ENCODE measurements around the gene MAGI2.

The MAGI2 gene

DNA sequence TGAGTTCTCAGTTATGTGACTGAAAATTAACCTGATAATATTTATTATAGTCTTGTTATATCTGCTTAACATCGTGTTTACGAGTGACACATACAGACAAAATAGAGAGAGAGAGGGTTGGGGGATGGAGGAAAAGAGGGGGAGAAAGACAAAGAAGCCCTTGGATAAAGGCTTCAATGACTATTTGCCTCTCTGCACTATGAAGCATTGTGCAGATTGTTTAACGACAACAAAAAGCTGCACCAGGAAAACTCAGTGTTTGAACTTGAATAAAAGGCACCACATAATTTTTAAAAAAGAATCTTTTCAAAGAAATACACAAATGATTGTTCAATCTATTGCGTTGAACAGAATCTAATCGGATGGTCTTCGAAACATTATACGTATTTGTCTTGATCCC lies 27.8 kb downstream of the MAGI2 start:
- H3K4me1 Mint-ChIP-seq (ENCODE audit: low read depth in 2 of 2), result no peaks in the 10 kb centered on the region
- H3K36me3 Mint-ChIP-seq (ENCODE audit: insufficient read depth), result no peaks in the 10 kb centered on the region
- H3K27me3 Mint-ChIP-seq, result no peaks in the 10 kb centered on the region
- no peak overlapping the region for H3K27ac Mint-ChIP-seq
- no peak overlapping the region for H3K4me3 Mint-ChIP-seq
- H3K9me3 Mint-ChIP-seq, result peaks cover 5 to 7% of the 10 kb centered on the region in 2 donors
- no peak for ATAC-seq (replicated peaks)
- no peak for DNase-seq

DNA sequence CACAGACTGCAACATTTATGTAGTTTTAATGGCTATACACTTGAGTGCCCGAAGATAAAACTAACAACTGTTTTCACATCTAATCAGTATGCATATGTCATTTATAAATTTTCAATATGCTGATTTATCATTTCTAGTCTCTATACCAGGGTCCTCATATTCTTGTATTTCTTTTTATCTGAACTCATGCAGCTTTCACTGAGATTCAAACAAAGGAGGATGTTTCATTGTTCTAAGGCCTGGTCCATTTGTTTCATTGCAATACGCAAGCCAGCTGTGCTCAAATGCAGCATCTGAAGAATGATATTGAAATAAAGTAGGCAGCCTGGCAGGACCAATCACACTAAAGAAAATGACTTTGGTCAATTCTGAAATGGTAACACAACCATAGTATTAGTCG lies 31.7 kb downstream of the MAGI2 start:
- no peak for DNase-seq
- H3K9me3 Mint-ChIP-seq, result peaks cover 0 to 2% of the 10 kb centered on the region in 2 donors
- H3K36me3 Mint-ChIP-seq (ENCODE audit: insufficient read depth), result no peaks in the 10 kb centered on the region
- no peak overlapping the region for H3K27ac Mint-ChIP-seq
- H3K4me3 Mint-ChIP-seq, result no peak overlapping the region
- ATAC-seq (replicated peaks), result no peak
- H3K27me3 Mint-ChIP-seq, result no peaks in the 10 kb centered on the region
- no peaks in the 10 kb centered on the region for H3K4me1 Mint-ChIP-seq (ENCODE audit: low read depth in 2 of 2)

DNA sequence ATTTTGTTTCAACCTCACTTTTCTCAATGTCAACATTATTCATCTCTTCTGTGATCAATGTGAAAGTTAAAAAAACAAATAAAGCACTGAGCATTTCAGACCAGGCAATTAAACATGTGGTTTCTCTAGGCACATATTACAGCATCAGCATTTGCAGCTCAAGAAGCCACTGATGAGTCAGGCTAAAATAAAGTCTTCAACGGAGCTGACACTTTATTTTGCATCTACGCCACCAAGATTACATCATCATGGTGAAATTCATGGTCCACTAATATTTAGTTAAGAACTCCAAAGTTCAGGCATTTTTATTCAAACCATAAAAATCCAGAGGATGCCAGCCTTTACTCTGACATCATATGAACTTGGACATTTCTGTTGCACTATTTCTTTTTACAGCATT lies 33.0 kb downstream of the MAGI2 start:
- Mint-ChIP-seq H3K36me3 (ENCODE audit: insufficient read depth) (no peaks in the 10 kb centered on the region), H3K27me3 (no peaks in the 10 kb centered on the region), H3K9me3 (peaks cover 0 to 5% of the 10 kb centered on the region in 2 donors), H3K4me1 (ENCODE audit: low read depth in 2 of 2) (no peaks in the 10 kb centered on the region), H3K4me3 (no peak overlapping the region), H3K27ac (no peak overlapping the region)
- DNase-seq (no peak), ATAC-seq (replicated peaks) (no peak)

DNA sequence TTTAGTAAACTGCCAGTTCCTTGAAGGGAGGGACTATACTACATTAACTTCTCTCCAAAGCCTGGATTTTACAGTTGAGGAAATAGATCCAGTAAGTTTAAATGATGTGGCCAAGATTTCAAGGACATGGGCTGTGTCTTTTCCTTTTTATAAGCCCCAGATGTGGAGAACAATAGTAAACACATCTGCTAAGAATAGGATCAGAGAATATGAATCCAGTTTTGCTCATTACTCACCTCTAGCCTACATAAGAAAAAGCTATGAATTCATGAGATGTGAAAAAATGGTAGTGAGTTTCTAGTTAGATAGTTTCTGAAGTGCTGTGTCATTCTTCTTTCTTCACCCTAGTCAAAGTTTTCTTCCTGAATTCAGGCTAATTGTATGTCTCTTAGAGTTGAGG lies 38.6 kb downstream of the MAGI2 start:
- no peaks in the 10 kb centered on the region for H3K36me3 Mint-ChIP-seq (ENCODE audit: insufficient read depth)
- H3K27me3 Mint-ChIP-seq, result no peaks in the 10 kb centered on the region
- no peak overlapping the region for H3K27ac Mint-ChIP-seq
- H3K4me1 Mint-ChIP-seq (ENCODE audit: low read depth in 2 of 2), result no peaks in the 10 kb centered on the region
- DNase-seq, result no peak
- no peak for ATAC-seq (replicated peaks)
- peaks cover 0 to 9% of the 10 kb centered on the region in 2 donors for H3K9me3 Mint-ChIP-seq
- H3K4me3 Mint-ChIP-seq, result no peak overlapping the region

DNA sequence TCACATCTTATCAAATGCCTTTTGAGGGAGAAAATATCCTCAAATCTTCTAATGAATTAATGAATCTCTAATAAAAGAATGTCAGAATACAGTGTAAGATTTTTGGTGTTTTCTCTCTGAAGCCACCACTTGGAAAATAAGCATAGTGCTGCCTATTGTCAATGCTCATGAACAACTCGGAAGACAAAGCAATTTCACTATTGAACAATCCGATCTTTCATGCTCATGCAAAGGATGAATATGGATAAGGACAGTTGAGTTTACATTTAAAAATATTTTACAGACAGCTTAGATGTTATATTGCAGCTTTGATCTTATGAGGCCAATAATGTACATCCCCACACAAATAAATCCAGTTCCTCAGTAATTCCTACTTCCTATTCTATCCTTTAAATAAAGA lies 40.6 kb downstream of the MAGI2 start:
- H3K27me3 Mint-ChIP-seq, result no peaks in the 10 kb centered on the region
- ATAC-seq (replicated peaks) (no peak), DNase-seq (no peak)
- no peak overlapping the region for H3K27ac Mint-ChIP-seq
- H3K4me3 Mint-ChIP-seq, result no peak overlapping the region
- H3K4me1 Mint-ChIP-seq (ENCODE audit: low read depth in 2 of 2), result no peaks in the 10 kb centered on the region
- no peaks in the 10 kb centered on the region for H3K36me3 Mint-ChIP-seq (ENCODE audit: insufficient read depth)
- peaks cover 0 to 11% of the 10 kb centered on the region in 2 donors for H3K9me3 Mint-ChIP-seq

DNA sequence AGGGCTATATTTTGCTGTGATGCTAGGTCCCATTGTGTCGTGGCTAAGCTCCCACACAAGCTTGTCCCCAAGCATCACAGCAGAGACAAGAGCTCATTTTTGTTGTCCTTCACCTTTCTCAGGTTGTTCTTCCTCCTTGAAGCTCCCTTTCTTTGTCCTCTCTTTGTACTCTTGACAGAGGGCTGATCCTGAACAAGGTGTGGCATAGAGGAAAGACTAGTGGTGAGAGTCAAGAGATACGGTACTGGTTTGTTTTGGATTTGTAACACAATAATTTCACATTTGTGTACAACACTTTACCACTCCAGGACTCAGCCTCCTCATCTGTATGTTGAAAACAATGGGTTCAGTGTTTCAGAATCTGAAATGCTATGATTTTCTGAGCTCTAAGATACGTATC lies 41.0 kb downstream of the MAGI2 start:
- no peaks in the 10 kb centered on the region for H3K36me3 Mint-ChIP-seq (ENCODE audit: insufficient read depth)
- no peaks in the 10 kb centered on the region for H3K4me1 Mint-ChIP-seq (ENCODE audit: low read depth in 2 of 2)
- no peak overlapping the region for H3K4me3 Mint-ChIP-seq
- H3K27me3 Mint-ChIP-seq, result no peaks in the 10 kb centered on the region
- no peak for ATAC-seq (replicated peaks)
- no peak for DNase-seq
- peaks cover 0 to 11% of the 10 kb centered on the region in 2 donors for H3K9me3 Mint-ChIP-seq
- H3K27ac Mint-ChIP-seq, result no peak overlapping the region

DNA sequence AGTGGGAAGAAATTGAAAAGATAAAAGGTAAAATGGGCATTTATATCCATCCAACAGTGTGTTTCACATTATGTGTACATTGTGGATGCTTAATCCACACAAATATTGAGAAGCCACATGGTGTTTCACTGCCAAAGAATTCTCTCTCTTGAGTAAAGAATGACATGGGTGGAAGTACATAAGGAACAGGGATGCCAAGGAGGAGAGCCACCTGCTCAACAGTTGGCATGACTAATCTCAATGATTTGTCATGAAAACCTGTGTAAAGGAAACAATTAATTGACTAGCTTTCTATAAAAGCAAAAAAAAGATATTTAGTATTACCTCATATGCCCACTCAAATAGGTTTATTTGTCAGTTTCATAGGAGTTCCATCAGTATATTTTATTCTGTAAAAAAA lies 43.1 kb downstream of the MAGI2 start:
- ATAC-seq (replicated peaks) (no peak), DNase-seq (no peak)
- Mint-ChIP-seq H3K9me3 (peaks cover 0 to 6% of the 10 kb centered on the region in 2 donors), H3K36me3 (ENCODE audit: insufficient read depth) (no peaks in the 10 kb centered on the region), H3K4me1 (ENCODE audit: low read depth in 2 of 2) (no peaks in the 10 kb centered on the region), H3K27me3 (no peaks in the 10 kb centered on the region), H3K27ac (no peak overlapping the region), H3K4me3 (no peak overlapping the region)

DNA sequence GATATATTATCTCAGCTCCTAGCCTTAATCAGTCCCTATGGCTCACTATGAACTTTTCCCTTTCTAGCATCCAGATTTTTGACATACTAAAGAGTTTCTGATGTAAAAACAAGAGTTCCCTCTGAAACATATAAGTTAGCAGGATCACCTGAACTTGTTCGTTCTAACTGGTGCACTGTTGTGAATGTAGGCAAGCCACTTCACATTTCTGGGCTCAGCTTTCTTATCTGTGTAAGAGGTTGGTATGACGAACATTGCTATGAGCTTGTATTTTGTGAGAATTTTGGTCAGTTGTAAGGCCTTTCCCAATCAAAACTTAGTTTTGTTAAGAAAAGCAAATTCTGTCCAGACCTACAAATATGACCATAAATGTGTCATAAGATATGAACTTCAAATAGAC lies 46.1 kb downstream of the MAGI2 start:
- Mint-ChIP-seq H3K36me3 (ENCODE audit: insufficient read depth) (no peaks in the 10 kb centered on the region), H3K4me3 (no peak overlapping the region), H3K27ac (no peak overlapping the region), H3K27me3 (no peaks in the 10 kb centered on the region), H3K9me3 (peaks cover 0 to 1% of the 10 kb centered on the region in 2 donors), H3K4me1 (ENCODE audit: low read depth in 2 of 2) (no peaks in the 10 kb centered on the region)
- DNase-seq, result no peak
- no peak for ATAC-seq (replicated peaks)

DNA sequence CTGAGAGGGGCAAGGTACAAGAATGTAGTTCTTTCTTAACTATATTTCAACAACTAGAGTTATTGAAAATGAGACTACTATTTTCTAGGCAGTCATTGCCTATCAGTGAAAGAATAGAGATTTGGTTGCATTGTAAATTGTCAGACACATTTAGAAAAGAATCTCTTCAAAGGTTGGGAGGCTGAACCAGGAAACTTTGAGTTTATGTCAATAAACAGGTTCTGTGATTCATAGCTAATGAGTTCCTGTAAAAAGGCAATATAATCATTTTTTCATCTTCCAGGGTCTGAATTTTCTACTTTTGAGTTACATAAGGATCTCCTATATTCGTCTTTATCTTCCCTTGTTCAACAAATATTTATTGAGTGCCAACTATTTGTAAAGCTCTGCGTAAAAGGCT lies 47.1 kb downstream of the MAGI2 start:
- peaks cover 0 to 1% of the 10 kb centered on the region in 2 donors for H3K9me3 Mint-ChIP-seq
- no peaks in the 10 kb centered on the region for H3K4me1 Mint-ChIP-seq (ENCODE audit: low read depth in 2 of 2)
- H3K4me3 Mint-ChIP-seq, result no peak overlapping the region
- H3K27me3 Mint-ChIP-seq, result no peaks in the 10 kb centered on the region
- no peaks in the 10 kb centered on the region for H3K36me3 Mint-ChIP-seq (ENCODE audit: insufficient read depth)
- DNase-seq, result no peak
- no peak overlapping the region for H3K27ac Mint-ChIP-seq
- ATAC-seq (replicated peaks), result no peak

DNA sequence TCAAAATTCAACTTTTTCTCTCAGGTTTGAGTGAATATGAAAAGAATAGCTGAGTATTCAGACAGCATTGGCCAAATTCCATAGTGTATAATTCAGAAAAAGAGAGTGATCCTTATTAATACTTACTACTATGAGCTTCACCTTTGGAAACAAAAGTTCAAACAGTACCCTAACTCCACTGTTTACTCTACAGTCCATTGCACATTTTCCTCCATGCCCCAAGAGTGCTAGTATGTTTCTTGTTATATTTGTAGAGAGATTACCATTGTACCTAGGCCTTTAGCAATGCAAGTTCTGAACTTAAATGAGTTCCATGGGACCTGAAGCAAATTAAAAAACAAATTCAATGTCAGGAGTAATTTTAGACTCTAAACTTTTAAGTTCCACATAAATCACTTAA lies 48.1 kb downstream of the MAGI2 start:
- no peak for DNase-seq
- Mint-ChIP-seq H3K4me1 (ENCODE audit: low read depth in 2 of 2) (no peaks in the 10 kb centered on the region), H3K4me3 (no peak overlapping the region), H3K27ac (no peak overlapping the region), H3K9me3 (peaks cover 0 to 1% of the 10 kb centered on the region in 2 donors), H3K27me3 (no peaks in the 10 kb centered on the region), H3K36me3 (ENCODE audit: insufficient read depth) (no peaks in the 10 kb centered on the region)
- ATAC-seq (replicated peaks), result no peak

DNA sequence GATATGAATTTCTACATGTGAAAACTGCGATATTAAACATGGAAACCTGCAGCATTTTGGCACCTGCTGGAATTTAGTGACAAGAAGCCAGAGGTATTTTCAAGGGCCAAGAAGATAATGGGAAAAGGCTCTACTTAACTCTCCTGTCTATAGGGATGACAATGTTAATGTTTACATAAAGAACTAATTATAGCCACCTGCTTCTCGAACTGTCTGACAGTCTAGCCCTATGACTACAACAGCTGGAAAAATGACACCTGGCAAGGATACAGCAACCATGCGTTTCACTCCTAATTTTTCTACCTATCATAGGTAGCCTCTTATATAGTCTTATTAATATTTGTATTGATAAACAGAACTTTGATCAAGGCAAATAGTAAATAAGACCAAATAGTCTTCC lies 49.6 kb downstream of the MAGI2 start:
- H3K36me3 Mint-ChIP-seq (ENCODE audit: insufficient read depth), result no peaks in the 10 kb centered on the region
- DNase-seq, result no peak
- ATAC-seq (replicated peaks), result no peak

DNA sequence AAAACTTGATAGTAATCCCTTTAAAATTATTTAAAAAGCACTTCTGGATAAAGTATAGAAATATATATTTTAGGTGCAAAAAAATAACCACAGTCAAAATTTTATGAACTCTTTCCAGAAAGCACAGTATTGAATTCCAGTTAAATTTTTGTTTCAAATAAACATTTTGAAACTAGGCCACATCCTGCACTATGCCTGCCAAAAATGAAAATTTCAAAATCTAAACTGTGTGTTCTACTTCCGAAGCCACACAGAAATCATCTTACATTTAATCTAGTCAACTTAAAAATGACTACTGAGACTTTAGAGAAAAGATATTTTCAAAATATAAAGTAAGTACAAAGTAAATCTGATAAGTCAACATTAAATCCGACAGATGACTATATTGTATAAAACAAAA lies 50.0 kb downstream of the MAGI2 start:
- no peaks in the 10 kb centered on the region for H3K36me3 Mint-ChIP-seq (ENCODE audit: insufficient read depth)
- H3K27ac Mint-ChIP-seq, result no peak overlapping the region
- DNase-seq (no peak), ATAC-seq (replicated peaks) (no peak)
- no peak overlapping the region for H3K4me3 Mint-ChIP-seq
- no peaks in the 10 kb centered on the region for H3K4me1 Mint-ChIP-seq (ENCODE audit: low read depth in 2 of 2)
- H3K27me3 Mint-ChIP-seq, result no peaks in the 10 kb centered on the region
- peaks cover 0 to under 1% of the 10 kb centered on the region in 2 donors for H3K9me3 Mint-ChIP-seq

More for the DNA sequence above, 49.6 kb downstream of the MAGI2 start:
- Mint-ChIP-seq H3K4me3 (no peak overlapping the region), H3K4me1 (ENCODE audit: low read depth in 2 of 2) (no peaks in the 10 kb centered on the region), H3K27ac (no peak overlapping the region), H3K9me3 (peaks cover 0 to 1% of the 10 kb centered on the region in 2 donors), H3K27me3 (no peaks in the 10 kb centered on the region)

DNA sequence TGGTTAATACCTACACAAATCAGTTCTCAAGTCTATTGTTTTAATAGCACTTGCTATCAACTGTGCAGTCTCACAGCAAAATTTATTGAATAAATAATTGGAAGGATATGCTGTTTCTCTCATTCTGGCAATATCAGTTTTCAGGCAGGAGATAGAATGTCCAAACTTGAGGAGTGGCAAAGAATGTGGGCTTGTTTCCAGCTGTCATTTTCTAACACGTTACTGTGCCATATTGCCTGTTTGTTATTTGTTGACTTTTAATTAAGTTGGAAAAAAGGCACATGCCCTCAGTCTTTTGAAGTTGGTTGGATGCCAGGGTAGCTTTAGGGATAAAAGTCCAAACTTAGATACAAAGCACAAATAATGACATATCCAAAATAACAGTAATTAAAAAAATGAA lies 52.2 kb downstream of the MAGI2 start:
- Mint-ChIP-seq H3K4me3 (no peak overlapping the region), H3K36me3 (ENCODE audit: insufficient read depth) (no peaks in the 10 kb centered on the region), H3K4me1 (ENCODE audit: low read depth in 2 of 2) (no peaks in the 10 kb centered on the region), H3K9me3 (no peaks in the 10 kb centered on the region), H3K27ac (no peak overlapping the region), H3K27me3 (no peaks in the 10 kb centered on the region)
- DNase-seq, result no peak
- no peak for ATAC-seq (replicated peaks)

DNA sequence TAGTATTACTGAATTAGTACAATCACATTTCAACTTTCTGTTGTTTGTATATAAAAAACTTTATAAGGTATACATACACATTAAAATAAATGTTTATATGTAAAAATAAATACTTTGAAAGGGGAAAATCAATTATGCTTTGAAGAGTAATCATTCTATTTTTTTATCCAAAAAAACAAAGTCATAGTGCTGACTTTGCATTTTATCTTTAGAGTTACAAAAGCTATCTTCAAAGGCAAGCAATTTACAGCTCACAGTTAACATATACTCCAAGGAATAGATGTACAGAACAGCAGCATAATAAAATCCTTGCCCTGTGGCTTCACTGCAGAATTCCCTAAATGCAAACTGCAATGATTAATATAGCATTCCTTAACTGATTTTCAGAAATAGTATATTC lies 53.2 kb downstream of the MAGI2 start:
- peaks cover 0 to 3% of the 10 kb centered on the region in 2 donors for H3K9me3 Mint-ChIP-seq
- no peak overlapping the region for H3K4me3 Mint-ChIP-seq
- no peaks in the 10 kb centered on the region for H3K27me3 Mint-ChIP-seq
- ATAC-seq (replicated peaks) (no peak), DNase-seq (no peak)
- no peak overlapping the region for H3K27ac Mint-ChIP-seq
- no peaks in the 10 kb centered on the region for H3K36me3 Mint-ChIP-seq (ENCODE audit: insufficient read depth)
- H3K4me1 Mint-ChIP-seq (ENCODE audit: low read depth in 2 of 2), result no peaks in the 10 kb centered on the region

DNA sequence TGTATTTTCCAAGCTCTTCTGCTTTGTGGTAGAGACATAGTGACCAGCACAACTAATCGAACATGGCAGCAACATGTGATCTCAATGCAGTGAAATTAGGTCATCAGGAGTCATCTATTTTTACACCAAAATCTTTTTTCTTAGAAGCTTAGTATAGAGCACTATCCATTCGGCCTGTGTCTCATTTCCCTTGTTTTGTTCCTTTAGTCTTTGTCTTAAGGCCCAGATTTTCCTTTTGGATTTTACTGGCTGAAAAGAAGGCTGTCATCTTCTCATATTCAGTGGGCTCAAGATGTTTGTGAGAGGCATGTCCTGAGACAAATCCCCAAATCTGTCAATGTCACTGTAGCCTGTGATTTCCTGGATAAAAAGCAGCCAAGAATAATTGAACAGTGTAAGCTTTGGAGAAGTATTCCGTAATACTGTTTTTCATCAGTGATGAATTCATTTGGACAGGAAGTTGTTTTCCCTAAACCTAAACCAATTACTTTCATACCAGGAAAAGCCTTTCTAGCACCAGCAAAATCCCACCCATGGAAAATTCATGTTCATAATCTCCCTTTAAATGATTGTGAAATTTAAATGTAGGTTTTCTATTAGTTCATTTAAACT lies 55.2 kb downstream of the MAGI2 start:
- H3K36me3 Mint-ChIP-seq (ENCODE audit: insufficient read depth), result no peaks in the 10 kb centered on the region
- H3K27me3 Mint-ChIP-seq, result no peaks in the 10 kb centered on the region
- ATAC-seq (replicated peaks), result no peak
- H3K4me3 Mint-ChIP-seq, result no peak overlapping the region
- no peak overlapping the region for H3K27ac Mint-ChIP-seq
- H3K4me1 Mint-ChIP-seq (ENCODE audit: low read depth in 2 of 2), result no peaks in the 10 kb centered on the region
- peaks cover 0 to 7% of the 10 kb centered on the region in 2 donors for H3K9me3 Mint-ChIP-seq
- no peak for DNase-seq

All from effector memory CD8-positive, alpha-beta T cell (primary cell).